MM.1S (cell line): Measurements from ENCODE around the gene ABITRAM.
A peak's percentile ranks its signal among the peaks of the same experiment; 100 is the strongest.

Source experiments
- DNase-seq: peaks from one replicate; pipeline ENCODE4 v3.0.0-alpha.2; 2015
- H2AFZ ChIP-seq: fragments of 300-600 bp; sonication (generic); 2 replicates; pipeline ENCODE4 v1.6.0; 2016; ENCODE audit warnings: antibody characterized with exemption, low read length
- H3F3A ChIP-seq: fragments of 300-600 bp; sonication (generic); 2 replicates; pipeline ENCODE4 v1.6.1; 2016; ENCODE audit warnings: mild to moderate bottlenecking, antibody characterized with exemption, low read length, moderate library complexity, mixed read lengths; ENCODE audit not compliant: insufficient read depth
- H3K27ac ChIP-seq: fragments of 300-600 bp; sonication (generic); 2 replicates; pipeline ENCODE4 v1.5.1; 2016; ENCODE audit warnings: mild to moderate bottlenecking, low read length
- H3K27me3 ChIP-seq: fragments of 300-600 bp; sonication (generic); replicated peaks from 2 replicates; pipeline ENCODE4 v1.6.0; 2016; ENCODE audit warnings: low read length; ENCODE audit not compliant: insufficient read depth
- H3K36me3 ChIP-seq: fragments of 300-600 bp; sonication (generic); replicated peaks from 2 replicates; pipeline ENCODE4 v1.6.1; 2016; ENCODE audit warnings: mild to moderate bottlenecking, low read length, mixed read lengths; ENCODE audit not compliant: insufficient read depth
- H3K4me1 ChIP-seq: fragments of 300-600 bp; sonication (generic); 2 replicates; pipeline ENCODE4 v1.6.1; 2016; ENCODE audit warnings: low read length, mixed read lengths
- H3K4me2 ChIP-seq: fragments of 300-600 bp; sonication (generic); 2 replicates; pipeline ENCODE4 v1.6.0; 2016; ENCODE audit warnings: low read depth, low read length
- H3K4me3 ChIP-seq: fragments of 300-600 bp; sonication (generic); 2 replicates; pipeline ENCODE4 v1.5.1; 2016; ENCODE audit warnings: low read length, mixed read lengths
- H3K79me2 ChIP-seq: fragments of 300-600 bp; sonication (generic); 2 replicates; pipeline ENCODE4 v1.6.1; 2016; ENCODE audit warnings: mixed run types, low read length, mixed read lengths
- H3K9ac ChIP-seq: fragments of 300-600 bp; sonication (generic); 2 replicates; pipeline ENCODE4 v1.6.1; 2016; ENCODE audit warnings: low read length, mixed read lengths
- H3K9me2 ChIP-seq: fragments of 300-600 bp; sonication (generic); replicated peaks from 2 replicates; pipeline ENCODE4 v1.6.1; 2016; ENCODE audit warnings: mild to moderate bottlenecking, low read length, mixed read lengths; ENCODE audit not compliant: insufficient read depth
- H3K9me3 ChIP-seq: fragments of 300-600 bp; sonication (generic); replicated peaks from 2 replicates; pipeline ENCODE4 v1.6.1; 2016; ENCODE audit warnings: mild to moderate bottlenecking, low read length, mixed read lengths; ENCODE audit not compliant: insufficient read depth
- H4K20me1 ChIP-seq: fragments of 300-600 bp; sonication (generic); 2 replicates; pipeline ENCODE4 v1.6.1; 2016; ENCODE audit warnings: mild to moderate bottlenecking, low read length, moderate library complexity, mixed read lengths; ENCODE audit not compliant: insufficient read depth
- EZH2 ChIP-seq: fragments of 300-600 bp; sonication (generic); optimal IDR thresholded peaks from 2 replicates; pipeline ENCODE3; 2017; ENCODE audit warnings: low read depth, mild to moderate bottlenecking, antibody characterized with exemption, low read length, mixed read lengths
- EZH2phosphoT487 ChIP-seq: fragments of 300-600 bp; sonication (generic); IDR thresholded peaks from 2 replicates; pipeline ENCODE4 v1.6.1; 2018; ENCODE audit warnings: antibody characterized with exemption, low read length
- TF ChIP-seq, protein P1 (sequence below): fragments of 300-600 bp; sonication (generic); IDR thresholded peaks from 2 replicates; pipeline ENCODE4 v1.5.1; 2016; ENCODE audit warnings: antibody characterized with exemption, low read length, mixed read lengths

ABITRAM gene

GRCh38 chr9:108924466-108924865, 9.7 kb upstream of the ABITRAM start:
- H3K4me2 ChIP-seq, result no peak overlapping the region
- H3K4me3 ChIP-seq, result no peak overlapping the region
- no peaks in the 10 kb centered on the region for H3K9me3 ChIP-seq
- no peaks in the 10 kb centered on the region for H4K20me1 ChIP-seq
- H3K27me3 ChIP-seq, result no peaks in the 10 kb centered on the region
- H3K9me2 ChIP-seq, result no peaks in the 10 kb centered on the region
- DNase-seq, result no peak
- H3F3A ChIP-seq, result no peaks in the 10 kb centered on the region
- H3K36me3 ChIP-seq, result peaks cover 4% of the 10 kb centered on the region; the same call in 1 of the 2 replicates
- H3K4me1 ChIP-seq, result no peaks in the 10 kb centered on the region
- no peaks in the 10 kb centered on the region for H3K79me2 ChIP-seq
- no peak overlapping the region for H3K27ac ChIP-seq
- TF ChIP-seq EZH2phosphoT487 (no peak), EZH2 (no peak)
- TF ChIP-seq, protein P1, sequence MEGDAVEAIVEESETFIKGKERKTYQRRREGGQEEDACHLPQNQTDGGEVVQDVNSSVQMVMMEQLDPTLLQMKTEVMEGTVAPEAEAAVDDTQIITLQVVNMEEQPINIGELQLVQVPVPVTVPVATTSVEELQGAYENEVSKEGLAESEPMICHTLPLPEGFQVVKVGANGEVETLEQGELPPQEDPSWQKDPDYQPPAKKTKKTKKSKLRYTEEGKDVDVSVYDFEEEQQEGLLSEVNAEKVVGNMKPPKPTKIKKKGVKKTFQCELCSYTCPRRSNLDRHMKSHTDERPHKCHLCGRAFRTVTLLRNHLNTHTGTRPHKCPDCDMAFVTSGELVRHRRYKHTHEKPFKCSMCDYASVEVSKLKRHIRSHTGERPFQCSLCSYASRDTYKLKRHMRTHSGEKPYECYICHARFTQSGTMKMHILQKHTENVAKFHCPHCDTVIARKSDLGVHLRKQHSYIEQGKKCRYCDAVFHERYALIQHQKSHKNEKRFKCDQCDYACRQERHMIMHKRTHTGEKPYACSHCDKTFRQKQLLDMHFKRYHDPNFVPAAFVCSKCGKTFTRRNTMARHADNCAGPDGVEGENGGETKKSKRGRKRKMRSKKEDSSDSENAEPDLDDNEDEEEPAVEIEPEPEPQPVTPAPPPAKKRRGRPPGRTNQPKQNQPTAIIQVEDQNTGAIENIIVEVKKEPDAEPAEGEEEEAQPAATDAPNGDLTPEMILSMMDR, result no peak
- no peak overlapping the region for H2AFZ ChIP-seq
- H3K9ac ChIP-seq, result no peak overlapping the region

DNA sequence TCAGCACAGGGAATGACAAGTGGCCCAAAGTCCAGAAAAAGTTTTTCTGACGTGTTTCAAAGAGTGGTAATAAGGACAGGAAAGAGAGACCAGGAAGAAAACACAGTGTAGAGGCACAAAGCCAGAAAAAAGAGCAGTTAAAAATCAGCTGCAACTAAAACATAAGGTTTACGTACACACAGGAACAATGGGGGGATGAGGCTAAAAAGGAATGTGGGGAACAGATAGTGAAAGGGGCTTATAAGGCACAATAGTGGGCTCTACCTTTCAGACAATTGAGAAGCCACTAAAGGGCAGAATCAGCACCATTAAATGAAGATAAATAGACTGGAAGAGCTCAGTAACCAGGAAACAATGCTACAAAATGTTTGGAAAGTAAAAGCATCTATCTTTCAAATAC, 5.8 kb upstream of the ABITRAM start:
- Histone ChIP-seq H3K27ac (no peak overlapping the region), H4K20me1 (no peaks in the 10 kb centered on the region), H3K9me3 (no peaks in the 10 kb centered on the region), H3K4me2 (no peak overlapping the region), H3K9me2 (no peaks in the 10 kb centered on the region), H3K9ac (no peak overlapping the region), H2AFZ (no peak overlapping the region), H3K27me3 (no peaks in the 10 kb centered on the region), H3K36me3 (peaks cover 4% of the 10 kb centered on the region; the same call in 1 of the 2 replicates), H3K4me1 (0 out of 2 replicates have a peak, but pooled peaks cover 3% of the 10 kb centered on the region), H3K4me3 (no peak overlapping the region), H3F3A (peaks cover 5% of the 10 kb centered on the region), H3K79me2 (peaks cover 29% of the 10 kb centered on the region)
- DNase-seq, result no peak
- TF ChIP-seq EZH2phosphoT487 (no peak), EZH2 (no peak)
- TF ChIP-seq, protein P1, result no peak

- H3K36me3 ChIP-seq, result no peaks in the 10 kb centered on the region; the same call in 1 of the 2 replicates
- peaks cover 14% of the 10 kb centered on the region for H3F3A ChIP-seq
- H3K27me3 ChIP-seq, result no peaks in the 10 kb centered on the region
- H3K4me3 ChIP-seq, result peak overlapping the region; percentile 87
- peak overlapping the region; percentile 73 for H3K4me2 ChIP-seq
- H4K20me1 ChIP-seq, result no peaks in the 10 kb centered on the region
- peaks cover 45% of the 10 kb centered on the region for H3K79me2 ChIP-seq
- TF ChIP-seq EZH2phosphoT487, result no peak
- TF ChIP-seq EZH2, result no peak
- TF ChIP-seq, protein P1, result no peak
- H3K27ac ChIP-seq, result peak overlapping the region; percentile 85
- H3K9me3 ChIP-seq, result no peaks in the 10 kb centered on the region
- peak overlapping the region; percentile 83 for H2AFZ ChIP-seq
- DNase-seq, result peak; percentile 12
- no peaks in the 10 kb centered on the region for H3K9me2 ChIP-seq
- 0 out of 2 replicates have a peak, but pooled peaks cover 11% of the 10 kb centered on the region for H3K4me1 ChIP-seq
- peak overlapping the region; percentile 85 for H3K9ac ChIP-seq
Observed at GRCh38 chr9:108933231-108933717, 926 bp upstream of the ABITRAM start.
